NOMO-1 (cell line): ENCODE measurements around the gene POLR3K.
"Not testable (repeated sequence)": the region's sequence is repeated elsewhere in the genome, so short reads cannot be mapped to it uniquely, and the experiment has no call there.

ENCODE experiments used
- DNase-seq, 2 experiments: peaks; one replicate each; lab custom pipeline; 2025; ENCODE audit not compliant: unreplicated experiment in 2 of 2; lab: John Stamatoyannopoulos, UW

The POLR3K gene

GRCh38 chr16:47234-47633, 6.2 kb downstream of the POLR3K start:
- no peak for DNase-seq

GRCh38 chr16:46510-46909, 6.9 kb downstream of the POLR3K start:
- not testable (repeated sequence) for DNase-seq

- no peak for DNase-seq
Observed at GRCh38 chr16:45454-45853, 8.0 kb downstream of the POLR3K start.

GRCh38 chr16:44655-45054, 8.8 kb downstream of the POLR3K start:
- no peak for DNase-seq

- no peak for DNase-seq
Observed at GRCh38 chr16:43294-43693, 10.1 kb downstream of the POLR3K start.

GRCh38 chr16:42691-43090, 10.7 kb downstream of the POLR3K start:
- no peak for DNase-seq

GRCh38 chr16:42069-42457, 11.3 kb downstream of the POLR3K start:
- no peak for DNase-seq

GRCh38 chr16:41439-42068, 11.9 kb downstream of the POLR3K start:
- no peak for DNase-seq

GRCh38 chr16:38941-39892, 14.2 kb downstream of the POLR3K start:
- peak; percentile 50 to 72 for DNase-seq

- DNase-seq: not testable (repeated sequence)
Observed at GRCh38 chr16:38206-38605, 15.2 kb downstream of the POLR3K start.

- peak; percentile 14 to 58 for DNase-seq
Observed at GRCh38 chr16:37511-37910, 15.9 kb downstream of the POLR3K start.

GRCh38 chr16:36336-36984, 16.9 kb downstream of the POLR3K start:
- DNase-seq: no peak

GRCh38 chr16:35678-36305, 17.6 kb downstream of the POLR3K start:
- no peak for DNase-seq

- peak; percentile 70 to 87 for DNase-seq
Observed at GRCh38 chr16:35011-35677, 18.3 kb downstream of the POLR3K start.

GRCh38 chr16:34648-34987, 18.8 kb downstream of the POLR3K start:
- no peak for DNase-seq

- DNase-seq: no peak
Observed at GRCh38 chr16:33877-34647, 19.3 kb downstream of the POLR3K start.

- DNase-seq: not testable (repeated sequence)
Observed at GRCh38 chr16:33154-33876, 20.1 kb downstream of the POLR3K start.

GRCh38 chr16:30627-31026, 22.8 kb downstream of the POLR3K start:
- DNase-seq: not testable (repeated sequence)

- not testable (repeated sequence) for DNase-seq
Observed at GRCh38 chr16:25926-26348, 27.5 kb downstream of the POLR3K start.
